ENCODE results near the gene MAP3K21. TPM values are rescaled to one million over a fixed set of nuclear protein-coding genes. Genes with fewer than 3 reads are reported as not detected.

MAP3K21 gene
- total and polyA plus RNA-seq, 4 donors = 0.33 to 1.8 (median 1.4) TPM

GRCh38 chr1:233294913-233295236 is 32.6 kb upstream of the MAP3K21 start:
- Histone ChIP-seq H3K27me3 (ENCODE audit: control insufficient read depth in 1 of 2, insufficient read depth in 2 of 2, low read length in 1 of 2) (no peaks in the 10 kb centered on the region), H3K9me3 (ENCODE audit: control insufficient read depth, low read length) (no peaks in the 10 kb centered on the region), H3K27ac (ENCODE audit: low read depth in 1 of 2, low read length in 2 of 2) (no peak overlapping the region), H3K4me3 (ENCODE audit: low read length in 2 of 2) (peak overlapping the region; percentile 76 to 78), H3K36me3 (ENCODE audit: control insufficient read depth in 1 of 2, insufficient read depth in 2 of 2, low read length in 1 of 2) (no peaks in the 10 kb centered on the region), H3K4me1 (ENCODE audit: control insufficient read depth in 1 of 2, insufficient read depth in 2 of 2, low read length in 2 of 2) (no peaks in the 10 kb centered on the region)
- intact Hi-C loops (cut with DNase I) = no loop called here
- WGBS, 2 donors = 7 to 9% methylated on average over 8 of the region's 8 CpGs
- DNase-seq (no peak), ATAC-seq (ENCODE audit: low FRiP score) (no peak)

- peak; percentile 60 for ATAC-seq (ENCODE audit: low FRiP score)
- no peaks in the 10 kb centered on the region for H3K9me3 ChIP-seq (ENCODE audit: control insufficient read depth, low read length)
Measured at GRCh38 chr1:233295237-233295974, 32.1 kb upstream of the MAP3K21 start, which contains the start of gene PCNX2. Gene PCNX2, minus strand, starts transcription at chr1:233295725. Its CDS starts 247 bp downstream, at chr1:233295478.

DNA sequence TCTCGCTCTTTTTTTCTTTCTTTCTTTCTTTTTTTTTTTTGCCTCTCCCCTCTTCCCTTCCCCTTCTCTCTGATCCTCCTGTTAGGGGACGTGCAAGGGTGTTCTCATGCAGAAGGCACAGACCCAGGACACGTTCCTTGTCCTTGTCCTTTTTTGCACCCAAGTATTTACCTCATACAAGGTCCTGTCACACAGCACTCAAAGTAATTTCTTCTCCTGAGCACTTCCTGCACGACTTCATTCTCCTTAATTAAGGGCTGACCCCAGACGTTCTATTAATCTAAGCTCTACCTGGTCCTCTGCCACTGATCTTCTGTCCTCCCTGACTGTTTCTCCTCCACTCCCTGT is 31.6 kb upstream of the MAP3K21 start:
- intact Hi-C loops (cut with DNase I) = no loop called here
- 4% methylated on average over 5 of the region's 5 CpGs for WGBS, 2 donors
- Histone ChIP-seq H3K4me1 (ENCODE audit: control insufficient read depth in 1 of 2, insufficient read depth in 2 of 2, low read length in 2 of 2) (no peaks in the 10 kb centered on the region), H3K27ac (ENCODE audit: low read depth in 1 of 2, low read length in 2 of 2) (no peak overlapping the region), H3K27me3 (ENCODE audit: control insufficient read depth in 1 of 2, insufficient read depth in 2 of 2, low read length in 1 of 2) (no peaks in the 10 kb centered on the region), H3K36me3 (ENCODE audit: control insufficient read depth in 1 of 2, insufficient read depth in 2 of 2, low read length in 1 of 2) (no peaks in the 10 kb centered on the region), H3K9me3 (ENCODE audit: control insufficient read depth, low read length) (peaks cover 2% of the 10 kb centered on the region), H3K4me3 (ENCODE audit: low read length in 2 of 2) (peak overlapping the region in 1 of 2 donors; percentile 76)
- ATAC-seq (ENCODE audit: low FRiP score) = no peak
- no peak for DNase-seq

More at GRCh38 chr1:233295237-233295974, 32.1 kb upstream of the MAP3K21 start, which contains the start of gene PCNX2:
- 0% methylated on average over 54 of the region's 54 CpGs for WGBS, 2 donors
- peak within 1 kb of the TSS; percentile 76 to 78 for H3K4me3 ChIP-seq (ENCODE audit: low read length in 2 of 2)
- peak; percentile 74 to 82 for DNase-seq
- H3K27ac ChIP-seq (ENCODE audit: low read depth in 1 of 2, low read length in 2 of 2) = no peak within 1 kb of the TSS
- intact Hi-C loops (cut with DNase I) = no loop called here
- no peaks in the 10 kb centered on the region for H3K27me3 ChIP-seq (ENCODE audit: control insufficient read depth in 1 of 2, insufficient read depth in 2 of 2, low read length in 1 of 2)
- no peaks in the 10 kb centered on the region for H3K36me3 ChIP-seq (ENCODE audit: control insufficient read depth in 1 of 2, insufficient read depth in 2 of 2, low read length in 1 of 2)
- no peaks in the 10 kb centered on the region for H3K4me1 ChIP-seq (ENCODE audit: control insufficient read depth in 1 of 2, insufficient read depth in 2 of 2, low read length in 2 of 2)

DNA sequence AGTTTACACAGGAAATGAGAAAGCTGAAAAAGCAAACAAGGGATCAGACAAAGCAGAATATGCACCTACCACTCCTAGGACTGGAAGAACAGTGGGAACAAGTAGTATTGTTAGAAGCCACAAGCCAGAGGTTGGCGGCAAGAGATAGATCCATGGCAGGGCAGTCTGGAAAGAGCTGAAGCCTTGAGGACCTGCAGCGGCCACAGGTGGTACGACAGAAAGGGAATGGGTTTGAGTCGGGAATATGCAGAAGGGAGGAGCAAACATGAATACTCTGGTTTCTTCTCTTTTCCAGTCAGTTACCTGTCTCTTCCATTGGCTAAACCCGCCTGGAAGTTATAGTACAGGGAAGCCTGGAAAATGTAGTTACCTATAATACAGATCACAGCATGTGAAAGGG is 28.1 kb upstream of the MAP3K21 start:
- intact Hi-C loops (cut with DNase I) = no loop called here
- Histone ChIP-seq H3K4me1 (ENCODE audit: control insufficient read depth in 1 of 2, insufficient read depth in 2 of 2, low read length in 2 of 2) (no peaks in the 10 kb centered on the region), H3K9me3 (ENCODE audit: control insufficient read depth, low read length) (peaks cover 2% of the 10 kb centered on the region), H3K4me3 (ENCODE audit: low read length in 2 of 2) (no peak overlapping the region), H3K27me3 (ENCODE audit: control insufficient read depth in 1 of 2, insufficient read depth in 2 of 2, low read length in 1 of 2) (no peaks in the 10 kb centered on the region), H3K36me3 (ENCODE audit: control insufficient read depth in 1 of 2, insufficient read depth in 2 of 2, low read length in 1 of 2) (no peaks in the 10 kb centered on the region), H3K27ac (ENCODE audit: low read depth in 1 of 2, low read length in 2 of 2) (no peak overlapping the region)
- DNase-seq (no peak), ATAC-seq (ENCODE audit: low FRiP score) (no peak)
- 81 to 84% methylated on average over 5 of the region's 5 CpGs for WGBS, 2 donors

- Histone ChIP-seq H3K27ac (ENCODE audit: low read depth in 1 of 2, low read length in 2 of 2) (no peak overlapping the region), H3K9me3 (ENCODE audit: control insufficient read depth, low read length) (peaks cover 2% of the 10 kb centered on the region), H3K27me3 (ENCODE audit: control insufficient read depth in 1 of 2, insufficient read depth in 2 of 2, low read length in 1 of 2) (no peaks in the 10 kb centered on the region), H3K4me3 (ENCODE audit: low read length in 2 of 2) (no peak overlapping the region), H3K4me1 (ENCODE audit: control insufficient read depth in 1 of 2, insufficient read depth in 2 of 2, low read length in 2 of 2) (no peaks in the 10 kb centered on the region), H3K36me3 (ENCODE audit: control insufficient read depth in 1 of 2, insufficient read depth in 2 of 2, low read length in 1 of 2) (no peaks in the 10 kb centered on the region)
- WGBS, 2 donors = 63 to 74% methylated on average over 2 of the region's 2 CpGs
- intact Hi-C loops (cut with DNase I) = no loop called here
- ATAC-seq (ENCODE audit: low FRiP score) (no peak), DNase-seq (no peak)
Measured at GRCh38 chr1:233300326-233300725, 27.2 kb upstream of the MAP3K21 start.

DNA sequence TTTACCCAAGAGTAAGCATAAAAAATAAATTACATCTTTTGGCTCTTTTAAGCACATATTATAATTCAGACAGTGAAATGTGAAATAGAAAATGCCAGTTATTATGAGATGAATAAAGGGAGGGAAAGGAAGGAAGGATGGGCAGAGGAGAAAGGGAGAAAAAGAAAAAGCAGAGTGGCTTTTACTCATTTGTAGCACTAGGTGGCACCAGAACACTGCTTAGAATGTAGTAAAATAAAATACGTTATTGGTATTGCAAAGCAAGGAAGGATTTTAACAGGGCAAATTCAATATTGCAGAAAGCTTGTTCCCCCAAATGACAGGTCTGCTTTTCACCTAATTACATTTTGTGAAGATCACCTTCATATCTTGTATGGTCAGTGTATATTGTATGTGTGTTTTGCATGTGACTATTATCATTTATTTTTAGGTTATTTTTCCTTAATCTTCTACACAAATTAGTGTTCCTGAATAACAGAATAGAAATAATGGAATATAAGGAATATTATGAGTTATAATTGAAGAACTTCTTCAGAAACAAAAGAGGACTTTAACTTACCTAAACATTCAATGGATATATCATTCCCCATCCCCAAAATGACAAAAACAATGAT is 22.9 kb upstream of the MAP3K21 start:
- no peak for DNase-seq
- H3K27ac ChIP-seq (ENCODE audit: low read depth in 1 of 2, low read length in 2 of 2) = no peak overlapping the region
- WGBS, 2 donors = 2 to 4% methylated on average over 1 of the region's 1 CpG
- intact Hi-C loops (cut with DNase I) = no loop called here
- ATAC-seq (ENCODE audit: low FRiP score) = no peak
- no peaks in the 10 kb centered on the region for H3K36me3 ChIP-seq (ENCODE audit: control insufficient read depth in 1 of 2, insufficient read depth in 2 of 2, low read length in 1 of 2)
- H3K9me3 ChIP-seq (ENCODE audit: control insufficient read depth, low read length) = peaks cover 2% of the 10 kb centered on the region
- H3K27me3 ChIP-seq (ENCODE audit: control insufficient read depth in 1 of 2, insufficient read depth in 2 of 2, low read length in 1 of 2) = peaks cover 0 to 2% of the 10 kb centered on the region in 2 donors
- no peaks in the 10 kb centered on the region for H3K4me1 ChIP-seq (ENCODE audit: control insufficient read depth in 1 of 2, insufficient read depth in 2 of 2, low read length in 2 of 2)
- H3K4me3 ChIP-seq (ENCODE audit: low read length in 2 of 2) = no peak overlapping the region

GRCh38 chr1:233313434-233314155 is 13.9 kb upstream of the MAP3K21 start:
- Histone ChIP-seq H3K36me3 (ENCODE audit: control insufficient read depth in 1 of 2, insufficient read depth in 2 of 2, low read length in 1 of 2) (no peaks in the 10 kb centered on the region), H3K4me1 (ENCODE audit: control insufficient read depth in 1 of 2, insufficient read depth in 2 of 2, low read length in 2 of 2) (no peaks in the 10 kb centered on the region), H3K4me3 (ENCODE audit: low read length in 2 of 2) (no peak overlapping the region), H3K9me3 (ENCODE audit: control insufficient read depth, low read length) (no peaks in the 10 kb centered on the region), H3K27ac (ENCODE audit: low read depth in 1 of 2, low read length in 2 of 2) (no peak overlapping the region), H3K27me3 (ENCODE audit: control insufficient read depth in 1 of 2, insufficient read depth in 2 of 2, low read length in 1 of 2) (no peaks in the 10 kb centered on the region)
- intact Hi-C loops (cut with DNase I) = no loop called here
- DNase-seq = no peak
- no peak for ATAC-seq (ENCODE audit: low FRiP score)
- WGBS, 2 donors = 59 to 65% methylated on average over 4 of the region's 4 CpGs

GRCh38 chr1:233315718-233316301 is 11.7 kb upstream of the MAP3K21 start:
- 61 to 78% methylated on average over 1 of the region's 1 CpG for WGBS, 2 donors
- no peak for DNase-seq
- Histone ChIP-seq H3K4me1 (ENCODE audit: control insufficient read depth in 1 of 2, insufficient read depth in 2 of 2, low read length in 2 of 2) (no peaks in the 10 kb centered on the region), H3K4me3 (ENCODE audit: low read length in 2 of 2) (no peak overlapping the region), H3K9me3 (ENCODE audit: control insufficient read depth, low read length) (no peaks in the 10 kb centered on the region), H3K27ac (ENCODE audit: low read depth in 1 of 2, low read length in 2 of 2) (no peak overlapping the region), H3K27me3 (ENCODE audit: control insufficient read depth in 1 of 2, insufficient read depth in 2 of 2, low read length in 1 of 2) (no peaks in the 10 kb centered on the region), H3K36me3 (ENCODE audit: control insufficient read depth in 1 of 2, insufficient read depth in 2 of 2, low read length in 1 of 2) (no peaks in the 10 kb centered on the region)
- no peak for ATAC-seq (ENCODE audit: low FRiP score)
- intact Hi-C loops (cut with DNase I) = no loop called here
